ENCODE results near the gene ITPRID1. TPM values are rescaled to one million over a fixed set of nuclear protein-coding genes. Genes with fewer than 3 reads are reported as not detected.
"Not testable (repeated sequence)": the region's sequence is repeated elsewhere in the genome, so short reads cannot be mapped to it uniquely, and the experiment has no call there.

Gene ITPRID1
- total RNA-seq: not detected
- polyA plus RNA-seq: not detected

DNA sequence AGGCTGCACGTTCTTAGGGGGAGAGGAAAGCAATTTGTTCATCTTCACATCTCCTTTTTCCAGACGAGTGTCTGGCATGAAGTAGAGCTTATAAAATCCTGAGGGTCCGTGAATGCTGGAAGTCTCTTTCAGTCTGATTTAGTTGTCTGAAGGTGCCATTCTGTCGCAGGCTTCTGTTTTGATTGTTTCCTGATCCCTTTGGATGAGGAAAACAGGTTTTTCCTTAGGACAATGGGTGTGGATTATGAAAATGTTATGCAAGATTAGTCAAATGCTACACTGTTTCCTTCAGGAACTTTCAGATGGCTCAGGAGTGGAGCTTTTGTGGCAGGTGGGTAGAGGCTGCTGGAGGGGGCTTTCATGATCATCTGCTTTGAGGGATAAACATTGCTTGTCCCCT lies at the start of gene ITPRID1:
Gene ITPRID1 (plus strand): TSS at position 301 of the 400 bp plus-strand sequence. CDS start 38,935 bp downstream, outside the sequence.
- Histone ChIP-seq H3K9me3 (ENCODE audit: control insufficient read depth in 1 of 2, low read length in 2 of 2) (no peaks in the 10 kb centered on the region), H3K4me1 (ENCODE audit: insufficient read depth, low read length) (no peaks in the 10 kb centered on the region), H3K27ac (ENCODE audit: low read depth, low read length) (no peak within 1 kb of the TSS), H3K27me3 (ENCODE audit: insufficient read depth, low read length) (no peaks in the 10 kb centered on the region), H3K36me3 (ENCODE audit: insufficient read depth, low read length) (no peaks in the 10 kb centered on the region), H3K4me3 (ENCODE audit: low read length in 2 of 2) (no peak within 1 kb of the TSS)
- Mint-ChIP-seq H3K4me1 (no peaks in the 10 kb centered on the region), H3K27me3 (no peaks in the 10 kb centered on the region), H3K27ac (no peak within 1 kb of the TSS), H3K9me3 (peaks cover 1 to 20% (median 8%) of the 10 kb centered on the region in 8 donors), H3K4me3 (no peak within 1 kb of the TSS), H3K36me3 (no peaks in the 10 kb centered on the region)
- intact Hi-C loops (cut with micrococcal nuclease): no loop called here
- POLR2A ChIA-PET (ENCODE audit: partially characterized antibody): no interaction called here
- CTCF ChIA-PET (ENCODE audit: partially characterized antibody): no interaction called here
- DNase-seq: no peak

DNA sequence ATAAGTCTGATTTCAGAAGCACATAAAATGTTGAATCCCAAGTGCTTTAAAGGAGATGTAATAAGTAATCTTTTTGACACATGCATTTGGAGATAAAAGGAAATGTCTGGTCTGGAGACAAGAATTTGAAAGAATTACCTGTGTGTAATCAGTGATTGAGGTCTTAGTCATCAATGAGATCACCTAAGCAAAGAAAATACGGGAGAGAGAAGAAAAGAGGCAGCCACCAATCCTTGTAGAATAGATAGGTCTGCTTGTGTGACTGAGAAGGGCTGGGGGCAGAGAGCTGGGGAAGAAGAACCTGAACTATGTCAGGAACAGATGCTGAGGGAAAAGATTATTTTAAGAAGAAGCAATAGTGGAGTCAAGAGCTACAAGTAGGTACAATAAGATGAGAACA lies 49.3 kb upstream of the ITPRID1 start:
- Mint-ChIP-seq H3K36me3 (no peaks in the 10 kb centered on the region), H3K4me1 (no peaks in the 10 kb centered on the region), H3K9me3 (peaks cover 0 to 4% (median 0%) of the 10 kb centered on the region in 8 donors), H3K27ac (no peak overlapping the region), H3K4me3 (no peak overlapping the region), H3K27me3 (peaks cover 0 to 2% of the 10 kb centered on the region in 2 donors)
- no peaks in the 10 kb centered on the region for H3K9me3 ChIP-seq (ENCODE audit: control insufficient read depth in 1 of 2, low read length in 2 of 2)
- no peak overlapping the region for H3K4me3 ChIP-seq (ENCODE audit: low read length in 2 of 2)
- H3K27me3 ChIP-seq (ENCODE audit: insufficient read depth, low read length): no peaks in the 10 kb centered on the region
- no peak overlapping the region for H3K27ac ChIP-seq (ENCODE audit: low read depth, low read length)
- no peaks in the 10 kb centered on the region for H3K36me3 ChIP-seq (ENCODE audit: insufficient read depth, low read length)
- CTCF ChIA-PET (ENCODE audit: partially characterized antibody): interaction anchor here (0.5 kb wide), 1 partner anchor 28 kb away, joined by 3 read pairs; no protein-coding TSS in a partner anchor
- intact Hi-C loops (cut with micrococcal nuclease): no loop called here
- POLR2A ChIA-PET (ENCODE audit: partially characterized antibody): no interaction called here
- H3K4me1 ChIP-seq (ENCODE audit: insufficient read depth, low read length): no peaks in the 10 kb centered on the region
- no peak for DNase-seq

DNA sequence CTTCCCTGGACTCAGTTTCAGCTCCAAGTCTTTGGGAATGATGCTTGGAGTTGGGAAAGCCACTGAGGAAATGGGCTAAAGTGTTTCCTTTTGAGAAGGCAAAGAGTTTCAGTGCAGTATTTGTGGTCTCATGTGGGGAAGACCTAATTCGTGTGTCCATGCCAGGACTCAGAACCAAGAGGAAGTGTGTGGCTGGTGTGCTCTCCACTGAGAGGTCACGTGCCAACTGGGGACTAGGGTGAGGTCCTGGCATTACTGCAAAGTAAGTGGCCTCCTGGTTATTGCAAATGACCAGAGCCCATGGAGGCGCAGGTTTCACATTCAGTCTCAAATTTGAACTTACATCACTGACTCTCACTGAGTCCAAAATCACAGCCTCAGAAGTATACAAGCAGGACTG lies 48.6 kb upstream of the ITPRID1 start:
- Mint-ChIP-seq H3K4me1 (no peaks in the 10 kb centered on the region), H3K36me3 (no peaks in the 10 kb centered on the region), H3K4me3 (no peak overlapping the region), H3K9me3 (peaks cover 0 to 4% (median 0%) of the 10 kb centered on the region in 8 donors), H3K27me3 (peaks cover 0 to 2% of the 10 kb centered on the region in 2 donors), H3K27ac (no peak overlapping the region)
- ChIA-PET CTCF (ENCODE audit: partially characterized antibody) (no interaction called here), POLR2A (ENCODE audit: partially characterized antibody) (no interaction called here)
- H3K9me3 ChIP-seq (ENCODE audit: control insufficient read depth in 1 of 2, low read length in 2 of 2): no peaks in the 10 kb centered on the region
- no peaks in the 10 kb centered on the region for H3K36me3 ChIP-seq (ENCODE audit: insufficient read depth, low read length)
- H3K27ac ChIP-seq (ENCODE audit: low read depth, low read length): no peak overlapping the region
- intact Hi-C loops (cut with micrococcal nuclease): no loop called here
- no peaks in the 10 kb centered on the region for H3K27me3 ChIP-seq (ENCODE audit: insufficient read depth, low read length)
- H3K4me3 ChIP-seq (ENCODE audit: low read length in 2 of 2): no peak overlapping the region
- DNase-seq: no peak
- no peaks in the 10 kb centered on the region for H3K4me1 ChIP-seq (ENCODE audit: insufficient read depth, low read length)

- intact Hi-C loops (cut with micrococcal nuclease): no loop called here
- no peaks in the 10 kb centered on the region for H3K36me3 ChIP-seq (ENCODE audit: insufficient read depth, low read length)
- no peak overlapping the region for H3K27ac ChIP-seq (ENCODE audit: low read depth, low read length)
- no peaks in the 10 kb centered on the region for H3K27me3 ChIP-seq (ENCODE audit: insufficient read depth, low read length)
- no peaks in the 10 kb centered on the region for H3K4me1 ChIP-seq (ENCODE audit: insufficient read depth, low read length)
- no peaks in the 10 kb centered on the region for H3K9me3 ChIP-seq (ENCODE audit: control insufficient read depth in 1 of 2, low read length in 2 of 2)
- ChIA-PET CTCF (ENCODE audit: partially characterized antibody) (no interaction called here), POLR2A (ENCODE audit: partially characterized antibody) (no interaction called here)
- no peak overlapping the region for H3K4me3 ChIP-seq (ENCODE audit: low read length in 2 of 2)
- Mint-ChIP-seq H3K9me3 (peaks cover 0 to 4% (median 0%) of the 10 kb centered on the region in 8 donors), H3K4me3 (no peak overlapping the region), H3K27me3 (peaks cover 0 to 2% of the 10 kb centered on the region in 2 donors), H3K4me1 (no peaks in the 10 kb centered on the region), H3K27ac (no peak overlapping the region), H3K36me3 (no peaks in the 10 kb centered on the region)
- DNase-seq: no peak
Measured at GRCh38 chr7:31466036-31466435, 47.9 kb upstream of the ITPRID1 start.

- H3K27me3 Mint-ChIP-seq; H3K4me3 Mint-ChIP-seq; POLR2A ChIA-PET (ENCODE audit: partially characterized antibody); intact Hi-C loops (cut with micrococcal nuclease); DNase-seq; H3K4me1 Mint-ChIP-seq; H3K36me3 ChIP-seq (ENCODE audit: insufficient read depth, low read length); H3K27me3 ChIP-seq (ENCODE audit: insufficient read depth, low read length); H3K9me3 Mint-ChIP-seq; H3K4me1 ChIP-seq (ENCODE audit: insufficient read depth, low read length); H3K36me3 Mint-ChIP-seq; H3K4me3 ChIP-seq (ENCODE audit: low read length in 2 of 2); H3K27ac Mint-ChIP-seq; H3K27ac ChIP-seq (ENCODE audit: low read depth, low read length); H3K9me3 ChIP-seq (ENCODE audit: control insufficient read depth in 1 of 2, low read length in 2 of 2); CTCF ChIA-PET (ENCODE audit: partially characterized antibody): not testable (repeated sequence)
Measured at GRCh38 chr7:31470883-31471282, 43.0 kb upstream of the ITPRID1 start.

GRCh38 chr7:31475368-31475767 lies 38.5 kb upstream of the ITPRID1 start:
- H3K9me3 ChIP-seq (ENCODE audit: control insufficient read depth in 1 of 2, low read length in 2 of 2): no peaks in the 10 kb centered on the region
- H3K27ac ChIP-seq (ENCODE audit: low read depth, low read length): no peak overlapping the region
- H3K9me3 Mint-ChIP-seq: peaks cover 0 to 8% (median 0%) of the 10 kb centered on the region in 8 donors
- H3K4me1 ChIP-seq (ENCODE audit: insufficient read depth, low read length): no peaks in the 10 kb centered on the region
- no peaks in the 10 kb centered on the region for H3K36me3 Mint-ChIP-seq
- no peaks in the 10 kb centered on the region for H3K27me3 ChIP-seq (ENCODE audit: insufficient read depth, low read length)
- intact Hi-C loops (cut with micrococcal nuclease): no loop called here
- no peaks in the 10 kb centered on the region for H3K36me3 ChIP-seq (ENCODE audit: insufficient read depth, low read length)
- ChIA-PET POLR2A (ENCODE audit: partially characterized antibody) (no interaction called here), CTCF (ENCODE audit: partially characterized antibody) (no interaction called here)
- no peaks in the 10 kb centered on the region for H3K4me1 Mint-ChIP-seq
- no peaks in the 10 kb centered on the region for H3K27me3 Mint-ChIP-seq
- no peak overlapping the region for H3K4me3 Mint-ChIP-seq
- H3K27ac Mint-ChIP-seq: no peak overlapping the region
- no peak for DNase-seq
- H3K4me3 ChIP-seq (ENCODE audit: low read length in 2 of 2): no peak overlapping the region

DNA sequence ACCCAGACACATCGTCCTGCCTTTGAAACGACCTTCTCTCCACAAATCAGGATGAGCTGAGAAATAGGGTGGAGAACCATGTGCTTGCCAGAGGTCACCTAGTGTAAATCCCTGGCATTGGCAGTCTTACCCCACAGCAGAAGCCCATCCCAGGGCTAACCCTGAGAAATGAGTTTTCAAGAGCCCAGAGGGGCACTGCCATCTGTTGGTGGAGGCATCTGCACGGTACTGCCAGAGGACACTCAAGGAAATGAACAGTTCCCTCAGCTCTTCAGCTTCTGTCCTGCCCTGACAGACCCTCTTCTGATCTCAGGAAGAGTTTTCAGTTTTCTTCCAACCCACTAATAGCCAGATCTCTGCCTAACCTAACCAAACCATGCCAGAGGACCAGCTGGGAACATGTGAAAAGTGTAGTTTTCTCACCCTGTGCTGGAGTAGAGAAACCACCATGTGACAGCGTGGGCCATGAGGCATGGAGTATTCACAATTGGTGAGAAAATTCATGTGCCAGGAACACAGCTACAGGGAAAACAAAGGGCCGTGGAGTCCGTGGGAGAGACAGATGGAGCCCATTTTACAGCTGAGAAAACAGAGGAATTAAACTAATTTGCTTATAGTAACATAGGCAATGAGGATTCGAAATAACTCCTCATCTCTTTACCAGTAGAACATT lies 37.7 kb upstream of the ITPRID1 start:
- CTCF ChIA-PET (ENCODE audit: partially characterized antibody): no interaction called here
- no peak overlapping the region for H3K27ac Mint-ChIP-seq
- no peak for DNase-seq

More for the DNA sequence above, 37.7 kb upstream of the ITPRID1 start:
- Histone ChIP-seq H3K9me3 (ENCODE audit: control insufficient read depth in 1 of 2, low read length in 2 of 2) (no peaks in the 10 kb centered on the region), H3K4me1 (ENCODE audit: insufficient read depth, low read length) (no peaks in the 10 kb centered on the region), H3K27me3 (ENCODE audit: insufficient read depth, low read length) (no peaks in the 10 kb centered on the region), H3K27ac (ENCODE audit: low read depth, low read length) (no peak overlapping the region), H3K36me3 (ENCODE audit: insufficient read depth, low read length) (no peaks in the 10 kb centered on the region), H3K4me3 (ENCODE audit: low read length in 2 of 2) (no peak overlapping the region)
- Mint-ChIP-seq H3K9me3 (peaks cover 0 to 8% (median 1%) of the 10 kb centered on the region in 8 donors), H3K27me3 (no peaks in the 10 kb centered on the region), H3K36me3 (no peaks in the 10 kb centered on the region), H3K4me3 (no peak overlapping the region), H3K4me1 (no peaks in the 10 kb centered on the region)
- POLR2A ChIA-PET (ENCODE audit: partially characterized antibody): no interaction called here
- intact Hi-C loops (cut with micrococcal nuclease): no loop called here
